IMR-90 (cell line): Measurements from ENCODE around the gene CETP.

Experiments
- CEBPB ChIP-seq: IDR thresholded peaks from 2 replicates; pipeline ENCODE4 v1.6.1; 2012; ENCODE audit warnings: low read depth, low read length, improper control_type of control experiment
- CHD1 ChIP-seq: IDR thresholded peaks from 2 replicates; pipeline ENCODE4 v1.6.1; 2012; ENCODE audit warnings: low read depth, low read length, improper control_type of control experiment
- CTCF ChIP-seq: conservative IDR thresholded peaks from 2 replicates; pipeline ENCODE4 v1.5.1; 2012; ENCODE audit warnings: mild to moderate bottlenecking, low read depth, low read length, improper control_type of control experiment
- POLR2A ChIP-seq: IDR thresholded peaks from 2 replicates; pipeline ENCODE4 v1.6.1; 2012; ENCODE audit warnings: mild to moderate bottlenecking, low read depth, low read length
- RCOR1 ChIP-seq: IDR thresholded peaks from 2 replicates; pipeline ENCODE4 v1.6.1; 2012; ENCODE audit warnings: mild to moderate bottlenecking, low read length, improper control_type of control experiment; ENCODE audit not compliant: insufficient replicate concordance
- RFX5 ChIP-seq: IDR thresholded peaks from 2 replicates; pipeline ENCODE4 v1.8.0; 2012; ENCODE audit warnings: low read depth, mild to moderate bottlenecking, low read length, moderate library complexity

DNA sequence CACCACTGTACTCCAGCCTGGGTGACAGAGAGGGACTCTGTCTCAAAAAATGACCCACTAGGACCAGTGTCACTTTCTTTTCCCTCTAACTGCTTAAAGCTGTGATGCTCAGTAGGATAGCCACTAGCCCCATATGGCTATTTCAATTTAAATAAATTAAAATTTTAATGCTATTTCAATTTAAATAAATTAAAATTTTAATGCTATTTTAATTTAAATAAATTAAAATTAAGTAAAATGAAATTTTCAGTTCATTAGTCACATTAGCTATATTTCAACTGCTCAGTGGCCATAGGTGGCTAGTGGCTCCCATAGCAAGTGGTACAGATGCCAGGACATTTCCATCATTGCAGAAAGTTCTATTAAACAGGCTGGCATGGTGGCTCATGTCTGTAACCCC is 70.6 kb downstream of the CETP start:
- no peak for TF ChIP-seq CTCF
- TF ChIP-seq CHD1 = no peak
- TF ChIP-seq RCOR1 = no peak
- TF ChIP-seq POLR2A = no peak
- no peak for TF ChIP-seq RFX5
- no peak for TF ChIP-seq CEBPB
